Calu3 (cell line): ENCODE data around the gene ADCY5. TPM values are rescaled to one million over a fixed set of nuclear protein-coding genes. Genes with fewer than 3 reads are reported as not detected.

ENCODE experiments used
- BruUV-seq: library from RNA; stranded (reverse); fragments of 400-500 nt; replicated peaks from 2 replicates; lab custom pipeline; 2021; lab: Mats Ljungman, UMichigan
- CTCF ChIA-PET: fragments of 300-600 bp; sonication (Branson Sonifier 250); formaldehyde crosslinking; loops from one replicate; lab custom pipeline; 2022; ENCODE audit warnings: antibody characterized with exemption; lab: Charles Lee
- DNase-seq: peaks from one replicate; pipeline ENCODE4 v3.0.0; 2022
- H3K27ac Mint-ChIP-seq: one replicate; pipeline ENCODE4 v1.8.0; 2022; ENCODE audit warnings: mixed read lengths; ENCODE audit not compliant: unreplicated experiment
- H3K27me3 Mint-ChIP-seq: one replicate; pipeline ENCODE4 v1.8.0; 2022; ENCODE audit warnings: mixed read lengths; ENCODE audit not compliant: unreplicated experiment
- H3K36me3 Mint-ChIP-seq: one replicate; pipeline ENCODE4 v1.8.0; 2022; ENCODE audit warnings: mild to moderate bottlenecking, moderate library complexity, mixed read lengths; ENCODE audit not compliant: insufficient read depth, unreplicated experiment
- H3K4me1 Mint-ChIP-seq: one replicate; pipeline ENCODE4 v1.8.0; 2022; ENCODE audit warnings: mild to moderate bottlenecking, low read depth, mixed read lengths; ENCODE audit not compliant: unreplicated experiment
- H3K4me3 Mint-ChIP-seq: one replicate; pipeline ENCODE4 v1.8.0; 2022; ENCODE audit warnings: mild to moderate bottlenecking, low read depth, moderate library complexity, mixed read lengths; ENCODE audit not compliant: unreplicated experiment
- H3K9me3 Mint-ChIP-seq: one replicate; pipeline ENCODE4 v1.8.0; 2022; ENCODE audit warnings: low read depth, mixed read lengths; ENCODE audit not compliant: unreplicated experiment
- intact Hi-C: fragments of 100-400 bp; cut with micrococcal nuclease; formaldehyde crosslinking; loops from one replicate; pipeline ENCODE4 v1.10.0; 2022; ENCODE audit not compliant: unreplicated experiment
- total RNA-seq: library from RNA; stranded (reverse); gene quantifications from 2 replicates; pipeline ENCODE4 v1.2.3, GENCODE V29; 2022
- TF ChIP-seq, protein P1 (sequence below): fragments of 200-600 bp; IDR thresholded peaks from one replicate; pipeline ENCODE4 v1.8.0; 2022; ENCODE audit warnings: antibody characterized with exemption; ENCODE audit not compliant: unreplicated experiment

Gene ADCY5
- total RNA-seq, 1 experiment from 2014 or later, result 2.5 TPM

DNA sequence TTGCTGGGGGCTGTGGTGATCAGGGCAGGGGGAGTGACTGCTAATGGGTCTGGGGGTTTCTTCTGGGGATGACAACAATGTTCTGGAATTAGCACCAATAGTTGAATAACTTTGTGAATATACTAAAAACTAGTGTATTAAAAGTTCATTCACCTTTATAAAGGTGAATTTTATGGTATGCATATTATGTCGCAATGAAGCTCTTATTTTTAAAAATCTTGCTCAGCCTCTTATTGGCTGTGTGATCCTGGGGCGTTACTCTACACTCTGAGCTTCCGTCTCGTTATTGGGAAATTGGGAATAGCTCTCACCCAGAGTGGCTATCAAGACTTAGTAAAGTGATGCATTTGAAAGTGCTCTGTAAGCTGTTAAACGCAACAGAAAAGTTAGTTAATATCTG lies 141.8 kb downstream of the ADCY5 start:
- no peak for DNase-seq
- Mint-ChIP-seq H3K4me1 (no peaks in the 10 kb centered on the region), H3K27ac (no peak overlapping the region), H3K27me3 (peaks cover 57% of the 10 kb centered on the region), H3K9me3 (peaks cover 4% of the 10 kb centered on the region), H3K36me3 (no peaks in the 10 kb centered on the region), H3K4me3 (no peak overlapping the region)
- no TSS peak for BruUV-seq
- CTCF ChIA-PET, result interaction anchor here (0.6 to 1.0 kb wide), 3 partner anchors 8 to 1136 kb away, joined by 3 read pairs; partner anchors contain the start of gene CCDC14
- intact Hi-C loops, result no loop called here
- TF ChIP-seq, protein P1, sequence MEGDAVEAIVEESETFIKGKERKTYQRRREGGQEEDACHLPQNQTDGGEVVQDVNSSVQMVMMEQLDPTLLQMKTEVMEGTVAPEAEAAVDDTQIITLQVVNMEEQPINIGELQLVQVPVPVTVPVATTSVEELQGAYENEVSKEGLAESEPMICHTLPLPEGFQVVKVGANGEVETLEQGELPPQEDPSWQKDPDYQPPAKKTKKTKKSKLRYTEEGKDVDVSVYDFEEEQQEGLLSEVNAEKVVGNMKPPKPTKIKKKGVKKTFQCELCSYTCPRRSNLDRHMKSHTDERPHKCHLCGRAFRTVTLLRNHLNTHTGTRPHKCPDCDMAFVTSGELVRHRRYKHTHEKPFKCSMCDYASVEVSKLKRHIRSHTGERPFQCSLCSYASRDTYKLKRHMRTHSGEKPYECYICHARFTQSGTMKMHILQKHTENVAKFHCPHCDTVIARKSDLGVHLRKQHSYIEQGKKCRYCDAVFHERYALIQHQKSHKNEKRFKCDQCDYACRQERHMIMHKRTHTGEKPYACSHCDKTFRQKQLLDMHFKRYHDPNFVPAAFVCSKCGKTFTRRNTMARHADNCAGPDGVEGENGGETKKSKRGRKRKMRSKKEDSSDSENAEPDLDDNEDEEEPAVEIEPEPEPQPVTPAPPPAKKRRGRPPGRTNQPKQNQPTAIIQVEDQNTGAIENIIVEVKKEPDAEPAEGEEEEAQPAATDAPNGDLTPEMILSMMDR, result no peak

DNA sequence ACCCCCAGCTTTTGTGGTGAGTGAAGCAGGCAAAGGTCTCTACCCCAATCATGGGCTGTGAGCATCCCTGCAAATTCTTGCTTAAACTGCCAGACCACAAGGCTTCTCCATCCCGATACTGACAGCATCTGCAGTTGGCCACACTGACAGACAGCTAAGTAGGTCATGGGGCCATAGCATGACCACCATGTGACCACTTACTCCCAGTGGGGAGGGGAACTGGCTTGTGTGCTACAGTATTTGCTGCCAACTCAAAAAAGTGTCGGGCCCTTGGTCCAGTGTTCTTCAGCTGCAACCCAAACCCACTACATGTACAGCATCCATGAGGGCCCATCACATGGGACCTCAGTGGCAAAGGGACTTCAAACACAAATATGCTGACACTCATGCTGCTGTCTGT lies 143.7 kb downstream of the ADCY5 start:
- H3K4me1 Mint-ChIP-seq, result no peaks in the 10 kb centered on the region
- DNase-seq, result no peak
- H3K27ac Mint-ChIP-seq, result no peak overlapping the region
- intact Hi-C loops, result no loop called here
- CTCF ChIA-PET, result no interaction called here
- H3K4me3 Mint-ChIP-seq, result no peak overlapping the region
- TF ChIP-seq, protein P1, result no peak
- no TSS peak for BruUV-seq
- H3K9me3 Mint-ChIP-seq, result peaks cover 4% of the 10 kb centered on the region
- no peaks in the 10 kb centered on the region for H3K36me3 Mint-ChIP-seq
- H3K27me3 Mint-ChIP-seq, result peaks cover 39% of the 10 kb centered on the region

DNA sequence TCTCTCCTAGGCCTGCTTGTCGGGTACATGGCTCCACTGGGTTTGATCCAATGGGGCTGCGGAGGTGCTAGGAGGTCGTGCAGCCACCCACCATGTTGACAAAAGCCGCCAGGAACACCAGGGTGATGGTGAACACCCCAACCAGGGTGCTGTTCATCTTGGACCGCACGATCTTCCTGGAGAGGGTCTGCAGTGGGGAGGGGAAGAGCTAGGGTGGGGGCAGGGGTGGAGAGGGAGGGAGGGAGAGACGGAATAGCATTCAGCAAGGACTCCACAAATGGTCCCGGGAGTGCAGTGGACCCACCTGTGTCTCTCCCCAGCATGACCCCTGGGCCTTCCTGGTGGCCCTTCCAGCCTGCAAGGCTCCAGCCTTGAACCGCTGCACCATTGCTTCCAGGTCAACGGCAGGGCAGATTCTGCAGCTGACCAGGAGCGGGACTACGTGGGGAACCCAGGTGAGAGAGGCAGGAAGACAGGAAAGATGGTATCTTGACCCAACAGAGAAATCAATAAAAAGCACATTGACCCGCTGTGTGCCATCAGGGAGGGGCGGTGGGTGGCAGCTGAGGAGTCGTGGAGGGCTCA lies 144.8 kb downstream of the ADCY5 start:
- TF ChIP-seq, protein P1, result no peak
- intact Hi-C loops, result no loop called here
- Mint-ChIP-seq H3K4me3 (no peak overlapping the region), H3K27ac (no peak overlapping the region), H3K9me3 (peaks cover 4% of the 10 kb centered on the region), H3K36me3 (no peaks in the 10 kb centered on the region), H3K27me3 (peaks cover 28% of the 10 kb centered on the region), H3K4me1 (peaks cover 5% of the 10 kb centered on the region)
- BruUV-seq, result no TSS peak
- no peak for DNase-seq
- CTCF ChIA-PET, result no interaction called here

DNA sequence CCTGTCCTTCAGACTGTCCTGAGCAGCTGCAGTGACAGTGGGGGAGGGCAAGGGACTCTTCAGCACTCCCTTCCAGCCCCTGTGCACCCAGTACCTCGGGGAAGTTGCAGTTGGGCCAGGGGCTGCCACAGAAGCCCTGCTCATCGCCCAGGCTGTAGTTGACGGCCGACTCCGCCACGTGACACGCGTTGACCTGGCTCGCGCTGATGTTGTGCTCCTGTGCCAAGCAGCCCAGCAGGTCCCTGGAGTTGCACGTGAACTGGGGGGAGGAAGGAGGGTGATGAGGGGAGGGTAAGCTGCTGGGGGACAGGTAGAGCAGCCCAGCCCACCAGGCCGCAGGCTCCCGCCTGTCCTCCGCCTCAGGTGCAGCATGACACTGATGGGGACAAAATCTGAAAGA lies 145.9 kb downstream of the ADCY5 start:
- H3K27ac Mint-ChIP-seq, result no peak overlapping the region
- DNase-seq, result no peak
- H3K36me3 Mint-ChIP-seq, result no peaks in the 10 kb centered on the region
- CTCF ChIA-PET, result interaction anchor here (0.6 kb wide), 1 partner anchor 219 kb away, joined by 3 read pairs; no protein-coding TSS in a partner anchor
- H3K27me3 Mint-ChIP-seq, result peaks cover 27% of the 10 kb centered on the region
- intact Hi-C loops, result no loop called here
- BruUV-seq, result no TSS peak
- H3K4me1 Mint-ChIP-seq, result peaks cover 12% of the 10 kb centered on the region
- TF ChIP-seq, protein P1, result no peak
- H3K9me3 Mint-ChIP-seq, result peaks cover 4% of the 10 kb centered on the region
- no peak overlapping the region for H3K4me3 Mint-ChIP-seq
